GM19324 (cell line): ENCODE results near the gene GRIN3B.

Experiments
- ATAC-seq: cut with Tn5 transposase; IDR thresholded peaks from one replicate; pipeline ENCODE4 v1.9.1; 2021; ENCODE audit warnings: mild to moderate bottlenecking, moderate library complexity; ENCODE audit not compliant: unreplicated experiment, low FRiP score

The GRIN3B gene

GRCh38 chr19:1006711-1007398 lies 6.6 kb downstream of the GRIN3B start:
- no peak for ATAC-seq

GRCh38 chr19:1007399-1008251 lies 7.4 kb downstream of the GRIN3B start:
- no peak for ATAC-seq

GRCh38 chr19:1008268-1009040 lies 8.2 kb downstream of the GRIN3B start:
- ATAC-seq, result no peak

- ATAC-seq, result no peak
These were observed 9.1 kb downstream of the GRIN3B start for GRCh38 chr19:1009041-1009980.

GRCh38 chr19:1009981-1010538 lies 9.8 kb downstream of the GRIN3B start:
- no peak for ATAC-seq

- ATAC-seq, result no peak
These were observed 10.6 kb downstream of the GRIN3B start for GRCh38 chr19:1010586-1011510.

- no peak for ATAC-seq
These were observed 11.7 kb downstream of the GRIN3B start for GRCh38 chr19:1011831-1012333.

- ATAC-seq, result no peak
These were observed 12.1 kb downstream of the GRIN3B start for GRCh38 chr19:1012334-1012733.

GRCh38 chr19:1013218-1013617 lies 13.0 kb downstream of the GRIN3B start:
- ATAC-seq, result no peak

- ATAC-seq, result no peak
These were observed 14.2 kb downstream of the GRIN3B start for GRCh38 chr19:1014161-1015060.

GRCh38 chr19:1015061-1015781 lies 15.0 kb downstream of the GRIN3B start:
- ATAC-seq, result no peak

- ATAC-seq, result no peak
These were observed 15.8 kb downstream of the GRIN3B start for GRCh38 chr19:1015782-1016646.

- no peak for ATAC-seq
These were observed 16.5 kb downstream of the GRIN3B start for GRCh38 chr19:1016647-1017114.

GRCh38 chr19:1017115-1017905 lies 17.1 kb downstream of the GRIN3B start:
- ATAC-seq, result no peak

- ATAC-seq, result no peak
These were observed 17.7 kb downstream of the GRIN3B start for GRCh38 chr19:1017906-1018305.
